Putamen (tissue), 1 donor: ENCODE results near the gene DISP3.
A peak's percentile ranks its signal among the peaks of the same experiment; 100 is the strongest.
"Not testable (repeated sequence)": the region's sequence is repeated elsewhere in the genome, so short reads cannot be mapped to it uniquely, and the experiment has no call there.

Source experiments
- DNase-seq: peaks from one replicate; pipeline ENCODE4 v3.0.0-alpha.2; 2016; ENCODE audit warnings: low spot score

The DISP3 gene

DNA sequence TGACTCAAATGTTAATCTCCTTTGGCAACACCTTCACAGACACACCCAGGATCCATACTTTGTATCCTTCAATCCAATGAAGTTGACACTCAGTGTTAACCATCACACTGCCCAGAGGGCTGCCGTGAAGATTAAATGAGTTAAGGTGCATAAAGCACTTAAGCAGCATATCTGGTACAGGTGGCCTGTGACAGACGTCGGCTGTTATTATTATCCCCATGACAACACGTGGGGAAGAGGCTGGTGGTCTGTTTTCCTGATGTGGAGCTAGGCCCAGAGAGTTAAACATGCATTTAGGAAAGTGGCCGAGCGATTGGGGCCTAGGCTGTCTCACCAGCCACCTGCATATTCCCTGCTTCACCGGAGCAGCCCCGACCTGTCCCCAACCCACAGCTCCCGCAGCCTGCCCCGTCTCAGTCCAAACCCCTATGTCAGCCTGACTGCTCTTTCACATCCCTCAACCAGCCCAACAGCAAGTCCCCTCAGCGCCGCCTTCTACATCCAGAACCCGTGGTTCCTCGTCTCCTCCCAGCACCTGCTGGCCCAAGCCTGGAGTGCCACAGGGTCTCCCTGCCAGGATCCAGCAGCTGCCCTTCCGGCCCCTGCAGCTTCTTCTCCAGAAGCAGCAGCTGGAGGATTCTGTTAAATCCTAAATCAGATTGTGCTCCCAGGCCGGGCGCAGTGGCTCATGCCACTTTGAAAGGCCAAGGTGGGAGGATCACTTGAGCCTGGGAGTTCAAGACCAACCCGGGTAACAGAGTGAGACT lies 97.3 kb downstream of the DISP3 start:
- no peak for DNase-seq

- DNase-seq: no peak
Measured at GRCh38 chr1:11578004-11578403, 99.0 kb downstream of the DISP3 start.

- peak; percentile 22 for DNase-seq
Measured at GRCh38 chr1:11579506-11579905, 100.6 kb downstream of the DISP3 start.

- not testable (repeated sequence) for DNase-seq
Measured at GRCh38 chr1:11580049-11580448, 101.1 kb downstream of the DISP3 start.

GRCh38 chr1:11581445-11581991 lies 102.6 kb downstream of the DISP3 start:
- DNase-seq: no peak

DNA sequence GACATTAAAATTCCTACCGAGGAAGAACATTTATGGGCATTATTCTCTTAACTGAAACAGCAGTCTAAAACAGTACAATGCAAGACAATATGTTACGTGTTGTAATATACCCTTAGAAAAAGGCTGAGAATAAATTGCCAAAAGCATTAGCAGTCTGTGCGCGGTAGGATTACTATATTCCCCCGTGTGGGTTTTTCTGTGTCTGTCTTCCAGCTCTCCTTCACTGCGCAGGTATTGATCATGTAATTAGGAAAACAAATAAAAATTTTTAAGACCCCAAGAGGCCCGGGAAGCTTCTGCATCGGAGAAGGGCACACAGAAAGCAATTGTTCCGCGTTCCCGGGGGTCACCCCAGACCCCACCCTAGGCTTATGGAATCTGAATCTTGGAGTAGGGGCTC lies 106.4 kb downstream of the DISP3 start:
- no peak for DNase-seq
